Measurements from ENCODE around the gene TIPIN.
"Not testable (repeated sequence)": the region's sequence is repeated elsewhere in the genome, so short reads cannot be mapped to it uniquely, and the experiment has no call there.

Gene TIPIN, protein sequence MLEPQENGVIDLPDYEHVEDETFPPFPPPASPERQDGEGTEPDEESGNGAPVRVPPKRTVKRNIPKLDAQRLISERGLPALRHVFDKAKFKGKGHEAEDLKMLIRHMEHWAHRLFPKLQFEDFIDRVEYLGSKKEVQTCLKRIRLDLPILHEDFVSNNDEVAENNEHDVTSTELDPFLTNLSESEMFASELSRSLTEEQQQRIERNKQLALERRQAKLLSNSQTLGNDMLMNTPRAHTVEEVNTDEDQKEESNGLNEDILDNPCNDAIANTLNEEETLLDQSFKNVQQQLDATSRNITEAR

DNA sequence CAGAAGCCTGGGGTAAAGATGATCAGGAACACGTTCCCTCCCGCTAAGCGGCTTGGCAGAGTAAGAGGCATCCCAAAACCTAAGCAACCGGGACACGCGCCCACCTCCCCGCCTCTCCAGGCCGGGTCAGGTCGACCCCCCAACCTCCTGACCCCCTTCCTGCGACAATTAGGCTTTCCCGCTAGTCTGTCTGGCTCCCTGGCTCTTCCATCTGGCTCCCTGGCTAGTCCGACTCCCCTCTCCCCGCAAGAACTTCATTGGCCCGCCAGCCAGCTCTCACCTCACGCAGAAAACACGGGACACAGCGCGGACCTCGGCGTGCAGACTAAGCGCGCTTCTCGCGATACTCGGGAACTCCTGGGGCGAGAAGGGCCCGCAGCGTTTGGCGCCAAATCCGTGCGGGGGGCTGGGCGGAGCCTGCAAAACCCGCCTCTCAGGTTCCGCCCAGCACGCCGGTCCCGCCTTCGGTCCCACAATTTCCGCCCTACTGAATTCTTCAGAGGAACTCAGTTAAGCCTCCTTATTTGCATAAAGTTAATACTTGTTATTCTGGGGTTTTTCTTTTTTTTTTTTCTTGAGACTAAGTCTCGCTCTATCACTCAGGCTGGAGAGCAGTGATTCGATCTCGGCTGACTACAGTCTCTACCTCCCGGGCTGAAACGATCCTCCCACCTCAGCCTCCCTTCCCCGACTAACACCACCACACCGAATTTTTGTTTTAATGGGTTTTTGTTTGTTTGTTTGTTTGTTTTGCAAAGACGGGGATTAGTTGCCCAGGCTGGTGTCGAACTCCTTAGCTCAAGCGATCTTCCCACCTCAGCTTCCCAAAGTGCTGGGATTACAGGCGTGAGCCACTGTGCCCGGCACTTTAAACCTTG lies at the start of gene TIPIN:
TSS of gene TIPIN (minus strand) at position 327 of the 878 bp plus-strand sequence. CDS start 3,738 bp downstream, outside the sequence.
- DNase-seq (ENCODE audit: low read depth), result peak; percentile 74

DNA sequence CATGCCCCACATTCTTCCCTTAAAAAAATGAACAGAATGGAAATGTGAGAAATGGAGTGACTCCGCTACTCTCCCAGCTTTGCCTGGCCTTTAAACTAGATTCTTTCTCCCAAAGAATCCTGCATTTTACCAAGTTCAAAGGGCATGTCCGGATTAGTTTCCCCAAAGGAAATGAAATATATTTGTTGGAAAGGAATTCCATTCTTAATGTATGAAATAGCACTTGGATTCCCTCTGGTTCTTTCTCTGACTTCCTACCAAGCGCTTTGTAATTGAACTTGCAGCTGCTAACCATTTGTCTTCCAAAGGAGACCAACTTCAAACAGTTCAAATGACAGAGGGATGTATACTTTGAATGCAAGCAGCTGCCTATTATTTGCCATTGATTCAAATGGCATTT lies 49.1 kb upstream of the TIPIN start:
- DNase-seq (ENCODE audit: low read depth), result no peak

DNA sequence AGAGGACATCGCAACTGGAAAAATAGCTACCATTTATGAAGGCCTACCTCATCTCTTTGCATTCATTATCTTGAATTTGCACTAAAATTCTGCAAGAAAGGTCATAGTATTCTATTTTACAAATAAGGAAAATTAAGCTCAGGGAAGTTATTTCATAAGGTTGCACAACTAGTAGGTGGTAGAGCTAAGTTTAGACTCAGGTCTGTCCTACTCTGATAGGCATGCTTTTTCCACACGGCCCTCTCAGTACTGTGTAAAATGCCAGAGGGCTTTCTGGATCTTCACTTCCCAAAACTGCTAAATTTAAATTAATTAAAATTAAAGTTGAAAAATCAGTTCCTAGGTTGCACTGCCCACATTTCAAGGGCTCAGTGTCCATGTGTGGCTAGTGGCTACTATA lies 48.5 kb upstream of the TIPIN start:
- DNase-seq (ENCODE audit: low read depth), result no peak

DNA sequence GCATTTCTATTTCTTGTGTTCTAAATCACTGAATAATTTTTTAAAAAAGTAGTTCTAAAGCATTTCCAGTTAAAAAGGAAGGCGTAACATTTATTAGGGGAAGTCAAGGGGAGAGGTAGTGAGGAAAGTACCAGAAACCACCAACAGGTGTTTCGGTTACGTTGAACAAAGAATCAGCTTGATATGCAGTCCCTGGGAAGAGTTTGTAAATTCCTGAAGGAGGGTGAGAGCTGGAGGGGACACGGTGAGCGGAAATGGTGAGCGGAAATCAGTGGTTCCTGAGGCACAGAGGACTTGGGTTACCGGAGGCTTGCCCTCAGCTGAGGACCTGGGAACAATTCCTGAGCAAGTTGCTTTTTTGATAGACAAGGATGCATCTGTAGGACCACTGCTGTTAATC lies 48.0 kb upstream of the TIPIN start:
- no peak for DNase-seq (ENCODE audit: low read depth)

DNA sequence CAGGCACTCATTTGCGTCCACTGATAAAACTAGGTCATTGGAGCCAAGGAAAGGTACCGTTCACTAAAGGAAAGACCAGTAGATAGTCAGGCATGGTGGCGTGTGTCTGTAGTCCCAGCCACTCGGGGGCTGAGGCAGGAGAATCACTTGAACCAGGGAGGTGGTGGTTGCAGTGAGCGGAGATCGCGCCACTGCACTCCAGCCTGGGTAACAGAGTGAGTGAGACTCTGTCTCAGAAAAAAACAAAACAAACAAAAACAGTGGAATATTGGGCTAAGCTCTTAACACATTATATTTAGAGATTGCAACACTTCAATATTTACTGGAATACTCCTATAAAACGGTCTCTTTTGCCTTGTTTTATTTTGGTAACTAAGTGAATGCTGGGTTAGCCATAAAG lies 47.6 kb upstream of the TIPIN start:
- no peak for DNase-seq (ENCODE audit: low read depth)

DNA sequence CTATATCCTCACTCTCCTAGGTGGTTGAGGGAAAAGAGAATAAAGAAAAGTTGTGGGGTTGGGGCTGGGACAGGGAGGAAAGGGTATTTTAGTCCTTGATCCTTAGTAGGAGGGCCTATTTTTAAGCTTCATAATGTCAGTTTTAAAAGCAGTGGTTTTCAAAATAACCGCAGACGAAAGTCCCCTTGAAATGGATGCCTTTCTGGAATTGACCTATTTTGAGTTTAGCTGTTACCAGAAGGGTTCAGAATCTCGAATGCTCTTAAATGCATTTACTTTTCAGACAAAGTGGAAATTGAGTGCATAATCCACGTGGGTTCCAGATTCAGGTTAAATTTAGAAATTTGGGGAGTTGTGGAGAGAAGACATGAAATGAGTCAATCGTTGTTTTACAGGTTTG lies 46.8 kb upstream of the TIPIN start:
- DNase-seq (ENCODE audit: low read depth), result no peak

DNA sequence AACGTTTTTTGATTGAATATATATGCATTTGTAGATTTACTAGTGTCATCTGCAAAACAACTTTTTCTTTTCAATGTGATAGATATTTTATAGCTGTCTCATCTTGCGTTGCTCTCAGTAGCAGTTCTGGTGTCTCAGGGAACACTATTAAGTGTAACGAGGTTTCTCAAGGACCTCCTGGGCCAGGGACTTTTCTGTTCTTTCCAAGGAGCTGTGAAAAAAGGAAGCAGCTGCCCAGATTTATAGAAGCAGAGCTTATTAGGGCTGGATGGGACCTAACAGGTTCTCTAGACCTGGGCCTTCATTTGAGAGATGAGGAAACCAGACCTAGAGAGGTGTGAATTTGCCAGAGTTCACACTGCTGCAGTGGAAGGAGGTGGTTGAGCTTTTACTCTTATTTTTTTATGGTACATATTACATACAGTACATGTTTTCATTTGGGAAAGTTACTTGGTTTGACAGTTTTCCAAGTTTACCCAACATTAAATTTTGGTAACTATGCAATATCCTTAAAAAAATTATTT lies 46.3 kb upstream of the TIPIN start:
- no peak for DNase-seq (ENCODE audit: low read depth)

DNA sequence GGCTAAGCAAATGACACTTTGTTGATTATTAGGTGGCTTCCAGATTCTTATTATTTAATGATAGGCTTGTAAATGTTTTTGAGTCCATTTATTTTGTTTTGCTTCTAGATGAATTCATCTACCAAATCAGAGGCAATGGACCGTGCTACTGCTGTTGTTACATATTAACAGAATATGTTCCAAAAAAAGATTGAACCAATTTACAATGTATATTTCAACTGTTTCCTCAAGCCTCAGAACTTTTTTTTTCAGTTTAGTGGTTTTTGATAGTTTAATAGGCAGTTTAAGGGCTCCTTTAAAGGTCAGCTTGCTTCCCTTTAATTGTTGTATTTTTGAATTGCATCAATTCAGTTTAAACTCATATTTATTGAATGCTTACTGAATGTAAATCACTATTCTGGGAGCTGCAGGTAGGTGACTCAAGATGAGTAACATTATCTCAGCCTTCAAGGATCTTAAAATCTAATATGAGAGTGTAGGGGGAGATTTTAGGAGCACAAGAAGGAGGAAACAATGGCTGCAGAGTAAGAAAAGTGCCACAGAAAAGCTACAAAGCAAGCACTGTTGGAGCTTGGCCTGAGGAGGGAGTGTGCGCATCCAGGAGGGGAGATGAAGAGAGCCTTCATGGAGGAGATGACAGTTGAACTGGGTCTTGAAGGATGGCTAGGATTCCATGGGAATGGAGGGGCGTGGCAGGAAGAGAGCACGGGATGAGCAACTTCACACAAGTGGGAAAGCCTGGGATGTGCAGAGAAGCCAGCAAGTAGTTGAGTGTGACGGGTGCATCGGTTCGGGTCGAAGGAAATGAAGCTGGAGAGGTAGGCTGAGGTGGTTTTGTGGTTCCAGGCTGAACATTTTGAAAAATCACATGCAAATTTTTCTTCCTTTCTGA lies 44.9 kb upstream of the TIPIN start:
- no peak for DNase-seq (ENCODE audit: low read depth)

DNA sequence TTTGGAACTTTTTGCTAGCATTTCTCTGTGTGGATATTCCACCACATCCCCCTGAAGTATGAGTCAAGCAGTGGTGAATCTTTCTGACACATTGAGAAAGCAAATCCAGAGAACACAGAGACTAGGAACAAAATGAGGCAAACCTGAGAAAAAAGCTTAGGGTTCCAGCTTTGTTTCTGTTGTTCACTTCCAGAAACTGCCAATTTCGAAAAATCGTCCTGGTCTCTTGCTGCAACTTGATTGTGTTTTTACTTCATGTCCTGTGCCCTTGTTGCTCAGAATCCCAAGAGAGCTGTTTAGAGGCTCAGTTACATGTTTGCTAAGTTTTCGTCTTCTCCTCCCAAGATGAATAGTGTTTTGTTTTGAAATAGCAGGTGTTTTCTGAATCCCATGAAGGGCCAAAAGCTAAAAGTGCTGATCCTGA lies 43.9 kb upstream of the TIPIN start:
- no peak for DNase-seq (ENCODE audit: low read depth)

DNA sequence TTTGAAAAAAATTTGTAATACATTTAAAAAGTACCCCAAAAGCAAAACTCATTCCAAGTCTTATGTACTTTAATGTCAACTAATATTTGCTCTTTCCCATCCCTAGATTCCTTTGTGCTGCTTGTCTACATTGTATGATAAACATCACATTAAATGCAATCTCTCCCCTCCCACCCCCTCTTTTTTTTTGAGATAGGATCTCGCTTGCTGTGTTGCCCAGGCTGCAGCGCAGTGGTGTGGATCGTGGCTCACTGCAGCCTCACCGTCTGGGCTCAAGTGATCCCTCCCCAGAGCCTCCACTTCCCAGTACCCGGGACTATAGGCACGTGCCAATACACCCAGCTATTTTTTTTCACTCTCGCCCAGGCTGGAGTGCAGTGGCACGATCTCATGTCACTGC lies 42.8 kb upstream of the TIPIN start:
- DNase-seq (ENCODE audit: low read depth), result no peak

DNA sequence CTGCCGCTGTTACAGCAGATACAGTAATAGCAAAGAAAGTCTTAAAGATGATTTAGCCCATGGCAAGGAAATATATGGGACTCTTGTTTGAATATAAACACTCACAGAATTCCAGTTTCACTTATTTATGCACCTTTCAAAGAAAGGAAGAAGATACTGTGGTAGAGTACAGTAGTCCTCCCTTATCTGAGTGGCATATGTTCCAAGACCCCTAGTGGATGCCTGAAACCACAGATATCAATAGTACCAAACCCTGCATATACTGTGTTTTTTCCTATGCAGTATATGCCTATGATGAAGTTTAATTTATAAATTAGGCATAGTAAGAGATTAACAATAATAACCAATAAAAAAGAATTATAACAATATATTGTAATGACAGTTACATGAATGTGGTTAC lies 38.4 kb upstream of the TIPIN start:
- DNase-seq (ENCODE audit: low read depth), result no peak

DNA sequence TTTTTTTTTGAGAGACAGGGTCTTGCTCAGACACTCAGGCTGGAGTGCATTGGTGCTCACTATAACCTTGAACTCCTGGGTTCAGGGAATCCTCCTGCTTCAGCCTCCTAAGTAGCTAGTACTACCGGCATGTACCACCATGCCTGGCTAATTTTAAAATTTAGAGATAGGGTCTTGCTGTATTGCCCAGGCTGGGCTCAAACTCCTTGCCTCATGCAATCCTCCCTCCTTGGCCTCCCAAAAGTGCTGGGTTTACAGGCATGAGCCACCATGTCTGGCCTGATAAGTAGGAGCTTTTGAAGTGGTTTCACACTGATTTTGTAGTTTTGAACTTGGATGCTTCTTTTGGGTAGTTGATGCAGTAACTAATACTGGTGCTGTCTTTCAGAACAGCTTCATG lies 38.0 kb upstream of the TIPIN start:
- DNase-seq (ENCODE audit: low read depth), result no peak

DNA sequence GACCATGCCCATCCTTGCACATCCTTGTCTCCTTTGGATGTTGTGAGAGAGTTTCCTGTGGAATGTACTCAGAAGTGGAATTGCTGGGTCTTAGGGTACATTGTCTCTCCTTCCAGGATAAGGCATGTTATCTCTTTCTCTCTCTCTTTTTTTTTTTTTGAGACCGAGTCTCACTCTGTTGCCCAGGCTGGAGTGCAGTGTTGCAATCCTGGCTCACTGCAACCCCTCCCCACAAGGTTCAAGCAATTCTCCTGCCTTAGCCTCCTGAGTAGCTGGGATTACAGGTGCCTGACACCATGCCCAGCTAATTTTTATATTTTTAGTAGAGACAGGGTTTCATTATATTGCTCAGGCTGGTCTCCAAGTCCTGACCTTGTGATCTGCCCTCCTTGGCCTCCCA lies 36.6 kb upstream of the TIPIN start:
- not testable (repeated sequence) for DNase-seq (ENCODE audit: low read depth)

DNA sequence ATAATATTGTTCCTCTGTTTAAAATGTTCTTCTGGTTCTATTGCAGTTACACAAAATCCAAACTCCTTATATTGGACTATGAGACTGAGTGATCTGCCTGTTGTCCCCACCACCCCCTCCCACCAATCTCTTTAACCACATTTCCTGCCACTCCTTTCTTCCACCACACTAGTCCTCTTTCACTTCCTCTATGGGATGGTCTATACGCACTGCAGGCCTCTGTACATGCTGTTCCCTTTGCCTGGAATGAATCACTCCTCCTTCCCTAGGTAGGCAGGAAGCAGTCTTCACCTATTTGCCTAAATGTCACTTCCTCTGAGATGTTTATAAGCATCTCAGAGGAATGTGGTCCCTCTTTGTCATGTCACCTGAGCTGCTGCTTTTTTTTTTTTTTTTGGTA lies 34.2 kb upstream of the TIPIN start:
- no peak for DNase-seq (ENCODE audit: low read depth)

DNA sequence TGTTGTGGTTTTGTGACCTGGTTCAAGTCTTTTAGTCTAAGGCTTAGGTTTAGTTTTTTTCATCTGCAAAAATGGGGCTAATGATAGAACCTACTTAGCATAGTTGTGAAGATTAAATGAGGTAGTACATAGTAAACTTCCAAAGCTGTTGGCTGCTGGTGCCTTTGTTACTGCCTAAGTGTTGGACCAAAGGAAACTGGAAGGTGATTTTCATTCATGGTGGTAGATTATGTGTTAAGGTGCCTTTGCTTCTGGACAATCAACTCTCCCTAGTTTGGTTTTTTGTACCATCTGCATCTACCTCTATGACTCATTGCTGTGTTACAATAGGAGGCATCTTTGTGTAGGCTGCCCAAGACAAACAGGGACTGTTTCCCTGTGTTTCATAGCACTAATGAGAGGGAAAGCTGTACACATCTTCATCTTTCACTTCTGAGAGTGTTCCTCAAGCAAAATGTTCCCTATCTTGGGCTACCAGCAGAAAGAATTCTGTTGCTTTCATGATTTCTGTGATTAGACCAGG lies 33.4 kb upstream of the TIPIN start:
- no peak for DNase-seq (ENCODE audit: low read depth)

DNA sequence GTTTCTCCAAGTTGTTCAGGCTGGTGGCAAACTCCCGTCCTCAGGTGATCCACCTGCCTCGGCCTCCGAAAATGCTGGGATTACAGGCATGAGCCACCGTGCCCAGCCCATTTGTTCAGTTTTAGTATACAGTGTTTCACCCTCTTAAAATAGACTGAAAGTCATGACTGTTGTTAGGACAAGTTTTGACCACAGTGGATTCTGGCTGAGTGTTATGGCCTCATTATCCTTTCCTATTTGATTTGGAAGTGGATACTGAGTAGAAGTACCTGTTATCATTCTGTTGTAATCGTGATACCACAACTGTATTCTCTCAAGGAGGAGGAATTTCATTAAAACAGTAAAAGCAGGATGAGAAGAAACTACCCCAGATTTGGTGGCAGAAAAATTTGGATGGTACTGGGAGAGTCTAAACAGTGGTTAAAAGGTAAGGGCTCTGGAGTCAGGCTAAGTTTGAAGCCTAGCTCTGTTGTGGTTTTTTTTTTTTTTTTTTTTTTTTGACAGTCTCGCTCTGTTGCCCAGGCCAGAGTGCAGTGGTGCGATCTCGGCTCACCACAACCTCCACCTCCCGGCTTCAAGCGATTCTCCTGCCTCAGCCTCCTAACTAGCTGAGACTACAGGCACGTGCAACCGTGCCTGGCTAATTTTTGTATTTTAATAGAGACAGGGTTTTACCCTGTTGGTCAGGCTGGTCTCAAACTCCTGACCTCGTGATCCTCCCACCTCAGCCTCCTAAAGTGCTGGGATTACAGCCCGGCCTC lies 32.8 kb upstream of the TIPIN start:
- no peak for DNase-seq (ENCODE audit: low read depth)

DNA sequence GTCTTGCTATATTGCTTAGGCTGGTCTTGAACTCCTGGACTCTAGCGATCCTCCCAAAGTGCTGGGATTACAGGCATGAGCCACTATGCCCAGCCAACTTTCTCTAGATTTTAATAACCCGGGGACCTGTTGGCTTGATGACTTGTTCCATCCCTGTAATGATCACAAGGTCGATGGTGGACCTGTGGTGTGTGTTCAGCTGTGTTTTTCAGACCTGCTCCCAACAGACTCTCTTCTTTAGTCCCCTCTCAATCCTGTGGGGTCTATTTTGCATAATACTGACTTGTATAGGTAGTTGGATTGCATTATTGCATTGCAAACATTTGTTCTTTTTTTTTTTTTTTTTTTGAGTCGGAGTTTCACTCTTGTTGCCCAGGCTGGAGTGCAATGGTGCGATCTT lies 32.1 kb upstream of the TIPIN start:
- DNase-seq (ENCODE audit: low read depth), result no peak

DNA sequence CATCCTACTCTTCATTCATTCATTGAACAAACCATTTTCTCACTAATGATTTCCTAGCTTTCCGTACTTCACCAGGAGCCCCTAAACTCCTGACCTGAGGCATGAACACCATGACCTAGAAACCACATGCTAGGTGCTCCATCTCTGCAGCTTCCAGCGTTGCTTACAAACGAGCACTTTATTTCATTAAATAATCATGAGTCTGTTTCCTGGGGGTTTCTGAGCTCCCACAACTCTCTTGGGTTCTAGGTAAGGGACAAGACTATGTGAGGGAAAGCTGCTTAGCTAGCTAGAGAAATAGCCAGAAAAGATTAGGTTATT lies 31.5 kb upstream of the TIPIN start:
- no peak for DNase-seq (ENCODE audit: low read depth)

DNA sequence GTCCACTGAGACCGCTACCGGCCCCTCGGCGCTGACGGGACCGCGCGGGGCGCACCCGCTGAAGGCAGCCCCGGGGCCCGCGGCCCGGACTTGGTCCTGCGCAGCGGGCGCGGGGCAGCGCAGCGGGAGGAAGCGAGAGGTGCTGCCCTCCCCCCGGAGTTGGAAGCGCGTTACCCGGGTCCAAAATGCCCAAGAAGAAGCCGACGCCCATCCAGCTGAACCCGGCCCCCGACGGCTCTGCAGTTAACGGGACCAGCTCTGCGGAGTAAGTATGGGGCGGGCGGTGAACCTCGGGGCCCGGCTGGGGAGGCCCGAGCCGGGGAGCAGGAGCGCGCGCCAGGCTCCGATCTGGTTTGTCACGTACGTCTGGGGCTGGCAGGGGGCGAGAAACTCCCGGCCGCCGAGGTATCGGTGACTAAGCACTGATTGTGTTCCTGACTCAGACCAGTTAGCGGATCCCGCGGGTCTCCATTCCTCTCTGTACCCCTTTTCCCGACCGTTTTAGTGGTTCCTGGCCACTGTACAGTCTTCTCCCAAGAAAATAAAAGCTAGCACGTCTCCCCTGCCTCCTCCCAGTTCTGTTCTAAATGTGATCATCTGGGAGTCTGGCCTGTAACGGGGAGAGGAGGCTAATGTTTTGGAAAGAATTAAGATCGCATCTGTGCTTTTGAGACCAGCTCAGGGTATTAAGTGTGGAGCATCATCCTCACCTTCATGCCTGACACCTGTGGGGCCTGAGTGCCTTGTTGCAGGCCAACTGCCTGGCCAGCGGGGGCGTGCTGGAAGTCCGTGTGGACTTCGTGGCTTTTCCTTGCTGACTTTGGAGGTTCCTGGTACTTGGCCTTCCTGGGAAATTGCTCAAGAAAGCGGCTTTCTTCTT lies 30.9 kb upstream of the TIPIN start:
- DNase-seq (ENCODE audit: low read depth), result no peak

Data from HS-5 (cell line).